Cardiac muscle cell (in vitro differentiated cells and primary cell): Measurements from ENCODE around the gene UBE2J2. TPM values are rescaled to one million over a fixed set of nuclear protein-coding genes. Genes with fewer than 3 reads are reported as not detected.

Experiments
- DNase-seq, 2 donors: peaks; one replicate each; pipeline versions ENCODE4 v3.0.0 to v3.0.0-alpha.2; 2010 to 2017; ENCODE audit warnings: low read depth in 1 of 2, low spot score in 1 of 2
- H3K27ac ChIP-seq: fragments of 200-600 bp; sonication (generic); 2 replicates; pipeline ENCODE4 v1.5.1; 2016
- H3K27me3 ChIP-seq: fragments of 200-600 bp; sonication (generic); 2 replicates; pipeline ENCODE4 v1.6.0; 2016; ENCODE audit warnings: control low read depth
- H3K36me3 ChIP-seq: fragments of 200-600 bp; sonication (generic); 2 replicates; pipeline ENCODE4 v1.5.1; 2016; ENCODE audit warnings: control low read depth
- H3K4me1 ChIP-seq: fragments of 200-600 bp; sonication (generic); 2 replicates; pipeline ENCODE4 v1.8.1; 2017; ENCODE audit warnings: low read depth, mild to moderate bottlenecking, mixed run types
- H3K4me3 ChIP-seq: fragments of 200-600 bp; sonication (generic); 2 replicates; pipeline ENCODE4 v1.5.1; 2016; ENCODE audit warnings: mild to moderate bottlenecking
- H3K9me3 ChIP-seq: fragments of 200-600 bp; sonication (generic); 2 replicates; pipeline ENCODE4 v1.5.1; 2017; ENCODE audit warnings: low read depth, mild to moderate bottlenecking, control low read depth
- CTCF ChIP-seq: IDR thresholded peaks from 2 replicates; pipeline ENCODE4 v1.5.1; 2012; ENCODE audit warnings: low read depth, mild to moderate bottlenecking, low read length
- polyA plus RNA-seq: library from polyadenylated mRNA; unstranded; fragments of >200 nt; fragmentation: Nextera tagmentation; extraction: Ambion mirVana; gene quantifications from 2 replicates; pipeline ENCODE4 v1.2.1, GENCODE V29; 2016
- total RNA-seq: library from RNA; depleted of rRNA; stranded (reverse); fragments of >200 nt; gene quantifications from 2 replicates; pipeline ENCODE4 v1.2.3, GENCODE V29; 2016

Gene UBE2J2
- total and polyA plus RNA-seq, 2 experiments from 2014 or later = 64.2 to 87.3 TPM

GRCh38 chr1:1228187-1228586 lies 45.5 kb downstream of the UBE2J2 start:
- Histone ChIP-seq H3K36me3 (peaks cover 7% of the 10 kb centered on the region), H3K4me1 (peaks cover 18% of the 10 kb centered on the region), H3K27ac (no peak overlapping the region), H3K4me3 (no peak overlapping the region), H3K9me3 (no peaks in the 10 kb centered on the region), H3K27me3 (no peaks in the 10 kb centered on the region)
- TF ChIP-seq CTCF = no peak
- DNase-seq = no peak

- H3K9me3 ChIP-seq = no peaks in the 10 kb centered on the region
- no peak overlapping the region for H3K27ac ChIP-seq
- no peaks in the 10 kb centered on the region for H3K27me3 ChIP-seq
- DNase-seq = no peak
- H3K36me3 ChIP-seq = peaks cover 14% of the 10 kb centered on the region
- H3K4me3 ChIP-seq = no peak overlapping the region
- H3K4me1 ChIP-seq = peaks cover 18% of the 10 kb centered on the region
- no peak for TF ChIP-seq CTCF
These were observed 46.3 kb downstream of the UBE2J2 start for GRCh38 chr1:1227386-1227785.

- no peak for DNase-seq
- no peaks in the 10 kb centered on the region for H3K27me3 ChIP-seq
- peaks cover 18% of the 10 kb centered on the region for H3K4me1 ChIP-seq
- H3K36me3 ChIP-seq = peaks cover 20% of the 10 kb centered on the region
- no peaks in the 10 kb centered on the region for H3K9me3 ChIP-seq
- no peak overlapping the region for H3K27ac ChIP-seq
- H3K4me3 ChIP-seq = no peak overlapping the region
- no peak for TF ChIP-seq CTCF
These were observed 46.9 kb downstream of the UBE2J2 start for GRCh38 chr1:1226566-1227362.

- H3K27me3 ChIP-seq = no peaks in the 10 kb centered on the region
- no peak for DNase-seq
- H3K27ac ChIP-seq = no peak overlapping the region
- peaks cover 16% of the 10 kb centered on the region for H3K4me1 ChIP-seq
- H3K9me3 ChIP-seq = no peaks in the 10 kb centered on the region
- peaks cover 23% of the 10 kb centered on the region for H3K36me3 ChIP-seq
- no peak overlapping the region for H3K4me3 ChIP-seq
- no peak for TF ChIP-seq CTCF
These were observed 47.7 kb downstream of the UBE2J2 start for GRCh38 chr1:1225913-1226312.

GRCh38 chr1:1225238-1225845 lies 48.3 kb downstream of the UBE2J2 start:
- no peaks in the 10 kb centered on the region for H3K27me3 ChIP-seq
- no peaks in the 10 kb centered on the region for H3K9me3 ChIP-seq
- DNase-seq = no peak
- H3K4me1 ChIP-seq = peaks cover 10% of the 10 kb centered on the region
- H3K4me3 ChIP-seq = no peak overlapping the region
- H3K36me3 ChIP-seq = peaks cover 24% of the 10 kb centered on the region
- no peak for TF ChIP-seq CTCF
- H3K27ac ChIP-seq = no peak overlapping the region
